Caco-2 (cell line): ENCODE data around the gene CFAP299. TPM values are rescaled to one million over a fixed set of nuclear protein-coding genes. Genes with fewer than 3 reads are reported as not detected.

Experiments
- BruUV-seq: library from RNA; stranded (reverse); fragments of 400-500 nt; replicated peaks from 2 replicates; lab custom pipeline; 2021; lab: Mats Ljungman, UMichigan
- CTCF ChIA-PET: fragments of 300-600 bp; sonication (Branson Sonifier 250); formaldehyde crosslinking; loops from one replicate; lab custom pipeline; 2022; ENCODE audit warnings: antibody characterized with exemption; lab: Charles Lee
- POLR2A ChIA-PET: fragments of 300-600 bp; sonication (Branson Sonifier 250); formaldehyde crosslinking; loops from one replicate; lab custom pipeline; 2022; ENCODE audit warnings: antibody characterized with exemption; lab: Charles Lee
- DNase-seq, 2 experiments: peaks; one replicate each; pipeline versions ENCODE4 v3.0.0 to v3.0.0-alpha.2; 2020 to 2022
- H3K27me3 ChIP-seq: replicated peaks from 2 replicates; pipeline ENCODE4 v1.6.0; 2011; ENCODE audit warnings: low read length; ENCODE audit not compliant: control insufficient read depth, insufficient read depth
- H3K36me3 ChIP-seq: 2 replicates; pipeline ENCODE4 v1.5.1; 2011; ENCODE audit warnings: low read length; ENCODE audit not compliant: control insufficient read depth, insufficient read depth
- H3K4me1 ChIP-seq: fragments of 250-450 bp; sonication (Bioruptor Pico); 2 replicates; pipeline ENCODE4 v1.5.1; 2020; ENCODE audit warnings: mild to moderate bottlenecking
- H3K4me3 ChIP-seq: 2 replicates; pipeline ENCODE4 v1.5.1; 2011; ENCODE audit warnings: low read depth, mild to moderate bottlenecking, control low read depth, low read length
- H3K9me3 ChIP-seq: fragments of 250-450 bp; sonication (Bioruptor Pico); 2 replicates; pipeline ENCODE4 v1.5.1; 2020; ENCODE audit warnings: mild to moderate bottlenecking, moderate library complexity
- H3K27ac Mint-ChIP-seq: one replicate; pipeline ENCODE4 v1.8.0; 2022; ENCODE audit warnings: mixed read lengths; ENCODE audit not compliant: unreplicated experiment
- H3K27me3 Mint-ChIP-seq: one replicate; pipeline ENCODE4 v1.8.0; 2022; ENCODE audit warnings: mixed read lengths; ENCODE audit not compliant: insufficient read depth, unreplicated experiment
- H3K36me3 Mint-ChIP-seq: one replicate; pipeline ENCODE4 v1.8.0; 2022; ENCODE audit warnings: mild to moderate bottlenecking, mixed read lengths; ENCODE audit not compliant: insufficient read depth, unreplicated experiment
- H3K4me1 Mint-ChIP-seq: one replicate; pipeline ENCODE4 v1.8.0; 2022; ENCODE audit warnings: low read depth, mixed read lengths; ENCODE audit not compliant: unreplicated experiment
- H3K4me3 Mint-ChIP-seq: one replicate; pipeline ENCODE4 v1.8.0; 2022; ENCODE audit warnings: mild to moderate bottlenecking, moderate library complexity, mixed read lengths; ENCODE audit not compliant: unreplicated experiment
- H3K9me3 Mint-ChIP-seq: one replicate; pipeline ENCODE4 v1.8.0; 2022; ENCODE audit warnings: mixed read lengths; ENCODE audit not compliant: unreplicated experiment
- CTCF ChIP-seq, 2 experiments: fragments of 200-600 bp in 1 of 2; IDR thresholded peaks; 1 replicate in 1 of 2; 2 replicates in 1 of 2; pipeline versions ENCODE4 v1.5.1 to v1.8.0; 2011 to 2022; ENCODE audit warnings: antibody characterized with exemption in 1 of 2, control low read depth in 1 of 2, inconsistent platforms in 1 of 2, low read depth in 1 of 2, low read length in 1 of 2, mild to moderate bottlenecking in 1 of 2, moderate library complexity in 1 of 2; ENCODE audit not compliant: insufficient read depth in 1 of 2, severe bottlenecking in 1 of 2, unreplicated experiment in 1 of 2
- intact Hi-C: fragments of 100-400 bp; cut with micrococcal nuclease; formaldehyde crosslinking; loops from one replicate; pipeline ENCODE4 v1.10.0; 2022; ENCODE audit not compliant: unreplicated experiment
- total RNA-seq: library from RNA; stranded (reverse); gene quantifications from 2 replicates; pipeline ENCODE4 v1.2.3, GENCODE V29; 2022

The CFAP299 gene
- total RNA-seq, 1 experiment from 2014 or later, result not detected

GRCh38 chr4:80566203-80566872 is 230.8 kb downstream of the CFAP299 start:
- H3K4me1 Mint-ChIP-seq, result no peaks in the 10 kb centered on the region
- no peaks in the 10 kb centered on the region for H3K27me3 ChIP-seq
- no peak overlapping the region for H3K27ac Mint-ChIP-seq
- H3K27me3 Mint-ChIP-seq, result no peaks in the 10 kb centered on the region
- no peaks in the 10 kb centered on the region for H3K36me3 ChIP-seq
- no peak overlapping the region for H3K4me3 Mint-ChIP-seq
- no peaks in the 10 kb centered on the region for H3K4me1 ChIP-seq
- ChIA-PET CTCF (no interaction called here), POLR2A (no interaction called here)
- no peak for TF ChIP-seq CTCF (IDR thresholded peaks at IDR 0.05; ENCODE audit: insufficient read depth in 1 of 2, low read depth in 1 of 2, low read length in 1 of 2, severe bottlenecking in 1 of 2, unreplicated experiment in 1 of 2)
- intact Hi-C loops, result loop anchor here (10.0 kb wide), 1 partner anchor 202 kb away; no protein-coding TSS in a partner anchor
- no TSS peak for BruUV-seq
- H3K4me3 ChIP-seq, result no peak overlapping the region
- H3K36me3 Mint-ChIP-seq, result no peaks in the 10 kb centered on the region
- no peaks in the 10 kb centered on the region for H3K9me3 Mint-ChIP-seq
- H3K9me3 ChIP-seq, result no peaks in the 10 kb centered on the region
- no peak for DNase-seq

GRCh38 chr4:80568891-80569290 is 233.4 kb downstream of the CFAP299 start:
- no peak overlapping the region for H3K27ac Mint-ChIP-seq
- H3K27me3 ChIP-seq, result no peaks in the 10 kb centered on the region
- ChIA-PET CTCF (no interaction called here), POLR2A (no interaction called here)
- no peaks in the 10 kb centered on the region for H3K36me3 Mint-ChIP-seq
- H3K9me3 ChIP-seq, result no peaks in the 10 kb centered on the region
- DNase-seq, result no peak
- no peak overlapping the region for H3K4me3 ChIP-seq
- H3K27me3 Mint-ChIP-seq, result no peaks in the 10 kb centered on the region
- no peak for TF ChIP-seq CTCF (IDR thresholded peaks at IDR 0.05; ENCODE audit: insufficient read depth in 1 of 2, low read depth in 1 of 2, low read length in 1 of 2, severe bottlenecking in 1 of 2, unreplicated experiment in 1 of 2)
- H3K9me3 Mint-ChIP-seq, result no peaks in the 10 kb centered on the region
- no TSS peak for BruUV-seq
- no peaks in the 10 kb centered on the region for H3K36me3 ChIP-seq
- H3K4me1 ChIP-seq, result no peaks in the 10 kb centered on the region
- no peaks in the 10 kb centered on the region for H3K4me1 Mint-ChIP-seq
- intact Hi-C loops, result loop anchor here (10.0 kb wide), 1 partner anchor 204 kb away; no protein-coding TSS in a partner anchor
- H3K4me3 Mint-ChIP-seq, result no peak overlapping the region

GRCh38 chr4:80576796-80577195 is 241.3 kb downstream of the CFAP299 start:
- DNase-seq, result no peak
- Mint-ChIP-seq H3K36me3 (no peaks in the 10 kb centered on the region), H3K4me3 (no peak overlapping the region), H3K9me3 (no peaks in the 10 kb centered on the region), H3K27me3 (no peaks in the 10 kb centered on the region), H3K27ac (no peak overlapping the region), H3K4me1 (no peaks in the 10 kb centered on the region)
- H3K4me1 ChIP-seq, result no peaks in the 10 kb centered on the region
- H3K9me3 ChIP-seq, result no peaks in the 10 kb centered on the region
- no peak for TF ChIP-seq CTCF (IDR thresholded peaks at IDR 0.05; ENCODE audit: insufficient read depth in 1 of 2, low read depth in 1 of 2, low read length in 1 of 2, severe bottlenecking in 1 of 2, unreplicated experiment in 1 of 2)
- no peak overlapping the region for H3K4me3 ChIP-seq
- intact Hi-C loops, result no loop called here
- ChIA-PET POLR2A (no interaction called here), CTCF (no interaction called here)
- BruUV-seq, result no TSS peak
- H3K36me3 ChIP-seq, result no peaks in the 10 kb centered on the region
- no peaks in the 10 kb centered on the region for H3K27me3 ChIP-seq
